Liver (tissue), 3 donors: ENCODE data around the gene MEGF10.

Source experiments
- CTCF ChIP-seq: fragments of 150-350 bp; IDR thresholded peaks from 2 replicates; pipeline ENCODE4 v1.5.1; 2017; ENCODE audit warnings: improper control_type of control experiment, low read depth, low read length; ENCODE audit not compliant: missing input control
- EGR1 ChIP-seq, 2 donors: IDR thresholded peaks; 2 replicates each; pipeline ENCODE4 v1.6.1; 2016 to 2018; ENCODE audit warnings: antibody characterized with exemption in 2 of 2, low read depth in 2 of 2
- GABPA ChIP-seq, 2 donors: IDR thresholded peaks in 1 of 2; conservative IDR thresholded peaks in 1 of 2; 2 replicates each; pipeline ENCODE4 v1.6.1; 2016; ENCODE audit warnings: antibody characterized with exemption in 2 of 2, mild to moderate bottlenecking in 1 of 2, moderate library complexity in 1 of 2
- HNF4G ChIP-seq: IDR thresholded peaks from 2 replicates; pipeline ENCODE4 v1.6.1; 2016; ENCODE audit warnings: antibody characterized with exemption
- MAX ChIP-seq: IDR thresholded peaks from 2 replicates; pipeline ENCODE4 v1.6.1; 2016; ENCODE audit warnings: antibody characterized with exemption
- RAD21 ChIP-seq, 2 donors: IDR thresholded peaks; 2 replicates each; pipeline ENCODE4 v1.6.1; 2016; ENCODE audit warnings: antibody characterized with exemption in 2 of 2, mild to moderate bottlenecking in 2 of 2
- REST ChIP-seq: IDR thresholded peaks from 2 replicates; pipeline ENCODE4 v1.6.1; 2016; ENCODE audit warnings: antibody characterized with exemption, mild to moderate bottlenecking
- RXRA ChIP-seq, 2 donors: IDR thresholded peaks; 2 replicates each; pipeline ENCODE4 v1.6.1; 2017 to 2018; ENCODE audit warnings: antibody characterized with exemption in 2 of 2, mild to moderate bottlenecking in 1 of 2
- SP1 ChIP-seq: IDR thresholded peaks from 2 replicates; pipeline ENCODE4 v1.6.1; 2018; ENCODE audit warnings: antibody characterized with exemption, mild to moderate bottlenecking
- TAF1 ChIP-seq: conservative IDR thresholded peaks from 2 replicates; pipeline ENCODE4 v1.6.1; 2016; ENCODE audit warnings: antibody characterized with exemption, mild to moderate bottlenecking
- YY1 ChIP-seq: IDR thresholded peaks from 2 replicates; pipeline ENCODE4 v1.6.1; 2016; ENCODE audit warnings: antibody characterized with exemption, mild to moderate bottlenecking
- ZBTB33 ChIP-seq: IDR thresholded peaks from 2 replicates; pipeline ENCODE4 v1.6.1; 2016; ENCODE audit warnings: antibody characterized with exemption
- donor health status: healthy.
- donor health status: healthy.

GRCh38 chr5:127305493-127305892, 14.9 kb downstream of the MEGF10 start:
- no peak for TF ChIP-seq REST
- no peak for TF ChIP-seq CTCF
- TF ChIP-seq MAX = no peak
- TF ChIP-seq YY1 = no peak
- no peak for TF ChIP-seq ZBTB33
- no peak for TF ChIP-seq EGR1 (IDR thresholded peaks at IDR 0.05; ENCODE audit: low read depth in 2 of 2)
- no peak for TF ChIP-seq GABPA (IDR thresholded peaks at IDR 0.05 in 1 of 2, conservative IDR thresholded peaks at IDR 0.05 in 1 of 2)
- TF ChIP-seq HNF4G = no peak
- TF ChIP-seq RAD21 (IDR thresholded peaks at IDR 0.05) = no peak
- TF ChIP-seq SP1 = no peak
- no peak for TF ChIP-seq RXRA (IDR thresholded peaks at IDR 0.05)
- no peak for TF ChIP-seq TAF1
